ENCODE data around the gene GYG2. TPM values are rescaled to one million over a fixed set of nuclear protein-coding genes. Genes with fewer than 3 reads are reported as not detected.
"Not testable (repeated sequence)": the region's sequence is repeated elsewhere in the genome, so short reads cannot be mapped to it uniquely, and the experiment has no call there.

GYG2 gene
- total RNA-seq: 1.3 TPM
- long read RNA-seq, partial matches to known transcripts: 0 of 3 reads
- long read RNA-seq, other reads (novel, unspliced or antisense): 1 of 3 reads

GRCh38 chrX:2828344-2828958, at the start of gene GYG2:
GYG2 (plus strand) TSS chrX:2828930; CDS start chrX:2830189, 1,259 bp downstream.
- Histone ChIP-seq H3K36me3 (no peaks in the 10 kb centered on the region), H3K27ac (no peak within 1 kb of the TSS), H3K9me3 (no peaks in the 10 kb centered on the region), H3K4me1 (no peaks in the 10 kb centered on the region), H3K27me3 (ENCODE audit: low read depth) (no peaks in the 10 kb centered on the region), H3K4me3 (peak within 1 kb of the TSS; percentile 32)
- intact Hi-C loops (cut with DNase I): no loop called here
- no peak for TF ChIP-seq CTCF (IDR thresholded peaks at IDR 0.05)
- DNase-seq (no peak), ATAC-seq (peak; percentile 43 to 61)

GRCh38 chrX:2780472-2781225, 48.1 kb upstream of the GYG2 start:
- H3K36me3 ChIP-seq; H3K27me3 ChIP-seq (ENCODE audit: low read depth); intact Hi-C loops (cut with DNase I); H3K4me3 ChIP-seq; H3K4me1 ChIP-seq; ATAC-seq; H3K9me3 ChIP-seq; DNase-seq: not testable (repeated sequence)
- H3K27ac ChIP-seq: peak overlapping the region; percentile 24

GRCh38 chrX:2781226-2781571, 47.5 kb upstream of the GYG2 start:
- Histone ChIP-seq H3K4me1 (no peaks in the 10 kb centered on the region), H3K4me3 (no peak overlapping the region), H3K9me3 (no peaks in the 10 kb centered on the region), H3K27ac (no peak overlapping the region), H3K36me3 (no peaks in the 10 kb centered on the region), H3K27me3 (ENCODE audit: low read depth) (no peaks in the 10 kb centered on the region)
- TF ChIP-seq CTCF (IDR thresholded peaks at IDR 0.05): no peak
- intact Hi-C loops (cut with DNase I): no loop called here
- no peak for DNase-seq
- ATAC-seq: no peak

DNA sequence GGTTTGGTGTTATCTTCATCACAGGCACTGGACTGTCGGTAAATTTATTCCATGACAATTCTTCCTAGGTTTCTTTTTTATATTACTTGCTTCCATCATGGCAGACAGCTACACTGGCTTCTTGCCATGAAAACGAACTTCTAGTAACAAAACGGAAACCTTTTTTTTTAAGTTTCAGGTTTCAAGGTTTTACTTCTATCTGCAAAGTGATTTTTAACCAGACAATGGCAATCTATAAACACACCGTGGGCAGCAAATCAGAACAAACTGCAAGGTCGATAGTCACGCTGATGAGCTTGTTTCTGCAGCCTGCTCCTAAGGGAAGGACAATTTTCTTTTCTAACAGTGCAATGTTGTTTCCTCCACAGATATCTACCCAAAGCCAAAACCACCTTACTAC, 47.0 kb upstream of the GYG2 start:
- intact Hi-C loops (cut with DNase I): no loop called here
- DNase-seq: no peak
- no peak overlapping the region for H3K4me3 ChIP-seq

GRCh38 chrX:2782171-2782570, 46.6 kb upstream of the GYG2 start:
- DNase-seq (no peak), ATAC-seq (no peak)
- H3K4me3 ChIP-seq: no peak overlapping the region
- H3K9me3 ChIP-seq: no peaks in the 10 kb centered on the region
- no peak overlapping the region for H3K27ac ChIP-seq
- H3K4me1 ChIP-seq: no peaks in the 10 kb centered on the region
- H3K27me3 ChIP-seq (ENCODE audit: low read depth): no peaks in the 10 kb centered on the region
- intact Hi-C loops (cut with DNase I): no loop called here
- no peak for TF ChIP-seq CTCF (IDR thresholded peaks at IDR 0.05)
- H3K36me3 ChIP-seq: no peaks in the 10 kb centered on the region

More for the DNA sequence above, 47.0 kb upstream of the GYG2 start:
- TF ChIP-seq CTCF (IDR thresholded peaks at IDR 0.05): no peak
- Histone ChIP-seq H3K9me3 (no peaks in the 10 kb centered on the region), H3K4me1 (no peaks in the 10 kb centered on the region), H3K36me3 (no peaks in the 10 kb centered on the region), H3K27me3 (ENCODE audit: low read depth) (no peaks in the 10 kb centered on the region), H3K27ac (no peak overlapping the region)
- no peak for ATAC-seq

DNA sequence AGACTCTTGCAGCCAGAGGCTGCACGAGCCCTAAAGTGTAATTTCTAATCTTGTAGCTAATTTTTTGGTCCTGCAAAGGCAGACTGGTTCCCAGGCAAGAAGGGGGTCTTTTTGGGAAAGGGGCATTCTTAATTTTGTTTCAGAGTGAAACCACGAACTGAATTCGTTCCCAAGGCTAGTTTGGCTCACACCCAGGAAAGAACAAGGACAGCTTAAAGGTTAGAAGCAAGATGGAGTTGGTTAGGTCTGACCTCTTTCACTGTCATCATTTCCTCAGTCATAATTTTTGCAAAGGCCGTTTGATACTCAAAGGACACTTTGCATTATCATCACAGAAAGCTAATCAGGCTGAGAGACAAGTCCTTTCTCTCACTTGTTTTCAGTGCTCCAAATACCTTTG, 46.0 kb upstream of the GYG2 start:
- H3K4me3 ChIP-seq: no peak overlapping the region
- DNase-seq: no peak
- no peaks in the 10 kb centered on the region for H3K9me3 ChIP-seq
- no peaks in the 10 kb centered on the region for H3K27me3 ChIP-seq (ENCODE audit: low read depth)
- intact Hi-C loops (cut with DNase I): no loop called here
- H3K36me3 ChIP-seq: no peaks in the 10 kb centered on the region
- H3K27ac ChIP-seq: no peak overlapping the region
- no peak for ATAC-seq
- H3K4me1 ChIP-seq: no peaks in the 10 kb centered on the region
- TF ChIP-seq CTCF (IDR thresholded peaks at IDR 0.05): no peak

Data from lower lobe of right lung (tissue), 2 donors.